Measurements from ENCODE around the gene ATF3.

The ATF3 gene, protein sequence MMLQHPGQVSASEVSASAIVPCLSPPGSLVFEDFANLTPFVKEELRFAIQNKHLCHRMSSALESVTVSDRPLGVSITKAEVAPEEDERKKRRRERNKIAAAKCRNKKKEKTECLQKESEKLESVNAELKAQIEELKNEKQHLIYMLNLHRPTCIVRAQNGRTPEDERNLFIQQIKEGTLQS

DNA sequence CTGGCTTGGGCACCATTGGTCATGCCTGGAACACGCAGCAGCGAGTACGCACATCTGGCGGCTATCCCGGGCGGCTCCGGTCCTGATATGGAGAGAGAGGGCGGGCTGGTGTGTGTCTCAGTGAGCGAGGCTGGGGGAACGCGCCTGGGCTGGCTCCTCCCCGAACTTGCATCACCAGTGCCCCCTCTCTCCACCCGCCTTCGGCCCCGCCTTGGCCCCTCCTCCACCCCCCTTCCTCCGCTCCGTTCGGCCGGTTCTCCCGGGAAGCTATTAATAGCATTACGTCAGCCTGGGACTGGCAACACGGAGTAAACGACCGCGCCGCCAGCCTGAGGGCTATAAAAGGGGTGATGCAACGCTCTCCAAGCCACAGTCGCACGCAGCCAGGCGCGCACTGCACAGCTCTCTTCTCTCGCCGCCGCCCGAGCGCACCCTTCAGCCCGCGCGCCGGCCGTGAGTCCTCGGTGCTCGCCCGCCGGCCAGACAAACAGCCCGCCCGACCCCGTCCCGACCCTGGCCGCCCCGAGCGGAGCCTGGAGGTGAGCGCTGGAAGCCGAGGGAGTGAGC is at the start of gene ATF3:
Gene ATF3, plus strand, starts transcription at position 370 of the 567 bp plus-strand sequence. CDS start 6,261 bp downstream, outside the sequence.
- peak; percentile 99 for DNase-seq (ENCODE audit: low read depth, low spot score)

DNA sequence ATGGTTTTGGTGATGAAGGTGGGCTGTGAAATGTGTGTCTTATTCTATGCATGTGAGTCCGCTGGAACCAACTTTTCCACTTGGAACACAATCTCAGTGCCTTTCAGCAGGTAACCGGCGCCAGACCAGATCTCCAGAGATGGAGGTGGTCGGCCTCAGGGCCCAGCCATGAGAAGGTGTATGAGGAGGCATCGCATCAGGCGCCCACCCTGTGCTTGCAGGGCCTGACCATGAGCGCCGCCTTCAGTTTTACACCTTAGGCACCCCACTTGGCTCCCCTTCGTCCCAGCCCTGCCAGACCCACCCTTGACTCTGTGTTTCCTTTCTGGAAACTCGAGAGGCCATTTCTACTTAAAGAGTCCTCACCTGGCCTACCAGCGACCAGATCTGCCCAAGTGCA is 48.6 kb upstream of the ATF3 start:
- DNase-seq (ENCODE audit: low read depth, low spot score): no peak

GRCh38 chr1:212560933-212561460 is 47.6 kb upstream of the ATF3 start:
- no peak for DNase-seq (ENCODE audit: low read depth, low spot score)

GRCh38 chr1:212561501-212561931 is 47.0 kb upstream of the ATF3 start:
- DNase-seq (ENCODE audit: low read depth, low spot score): no peak

DNA sequence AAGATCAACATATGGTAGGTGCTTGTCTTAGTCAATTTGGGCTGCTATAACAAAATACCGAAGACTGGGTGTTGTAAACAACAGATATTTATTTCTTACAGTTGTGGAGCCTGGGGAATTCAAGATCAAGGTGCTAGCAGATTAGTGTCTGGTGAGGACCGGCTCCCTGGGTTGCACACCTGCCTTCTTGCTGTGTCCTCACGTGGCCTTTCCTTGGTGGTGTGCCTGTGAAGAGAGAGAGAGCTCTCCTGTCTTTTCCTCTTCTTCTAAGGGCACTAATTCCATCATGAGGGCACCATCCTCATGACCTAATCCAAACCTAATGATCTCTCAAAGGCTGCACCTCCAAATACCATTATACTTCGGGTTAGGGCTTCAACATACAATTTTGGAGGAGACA is 45.8 kb upstream of the ATF3 start:
- DNase-seq (ENCODE audit: low read depth, low spot score): no peak

- DNase-seq (ENCODE audit: low read depth, low spot score): no peak
These were observed 43.5 kb upstream of the ATF3 start for GRCh38 chr1:212565079-212565478.

GRCh38 chr1:212565571-212566305 is 42.8 kb upstream of the ATF3 start:
- no peak for DNase-seq (ENCODE audit: low read depth, low spot score)

- DNase-seq (ENCODE audit: low read depth, low spot score): peak; percentile 37
These were observed 41.8 kb upstream of the ATF3 start for GRCh38 chr1:212566522-212567479.

GRCh38 chr1:212567638-212568037 is 40.9 kb upstream of the ATF3 start:
- no peak for DNase-seq (ENCODE audit: low read depth, low spot score)

GRCh38 chr1:212568978-212569537 is 39.5 kb upstream of the ATF3 start:
- no peak for DNase-seq (ENCODE audit: low read depth, low spot score)

GRCh38 chr1:212574732-212575131 is 33.8 kb upstream of the ATF3 start:
- no peak for DNase-seq (ENCODE audit: low read depth, low spot score)

DNA sequence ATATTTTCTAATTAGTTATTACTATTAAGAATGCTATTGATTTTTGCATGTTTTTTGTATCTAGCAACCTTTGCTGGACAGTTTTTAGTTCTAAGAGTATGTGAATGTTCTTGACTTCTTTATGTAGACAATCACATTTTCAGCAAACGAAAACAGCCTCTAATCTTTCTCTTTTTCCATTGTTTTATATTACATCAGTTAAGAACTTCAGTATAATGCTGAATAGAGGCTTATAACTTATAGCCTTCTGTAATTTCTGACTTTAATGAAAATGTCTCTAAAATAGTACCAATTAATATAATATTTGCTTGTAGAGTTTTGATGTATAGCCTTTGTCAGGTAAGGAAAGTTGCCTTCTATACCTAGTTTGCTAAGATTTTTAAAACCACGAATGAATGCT is 33.2 kb upstream of the ATF3 start:
- no peak for DNase-seq (ENCODE audit: low read depth, low spot score)

DNA sequence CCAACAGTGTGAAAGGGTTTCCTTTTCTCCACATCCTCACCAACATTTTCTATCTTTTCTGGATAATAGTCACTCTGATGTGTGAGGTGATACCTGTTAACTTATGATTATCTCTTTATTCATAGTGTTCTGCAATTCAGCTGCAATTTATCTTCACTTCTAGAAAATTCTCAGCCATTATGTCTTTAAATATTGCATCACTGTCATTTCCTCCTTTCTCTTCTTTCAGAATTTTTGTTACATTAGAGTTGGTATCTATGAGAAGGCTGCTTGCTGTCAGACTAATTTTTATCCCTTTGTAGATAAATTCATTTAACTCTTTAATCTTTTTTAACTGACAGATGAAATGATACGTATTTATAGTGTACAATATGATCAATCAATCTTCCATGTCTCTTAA is 30.5 kb upstream of the ATF3 start:
- no peak for DNase-seq (ENCODE audit: low read depth, low spot score)

DNA sequence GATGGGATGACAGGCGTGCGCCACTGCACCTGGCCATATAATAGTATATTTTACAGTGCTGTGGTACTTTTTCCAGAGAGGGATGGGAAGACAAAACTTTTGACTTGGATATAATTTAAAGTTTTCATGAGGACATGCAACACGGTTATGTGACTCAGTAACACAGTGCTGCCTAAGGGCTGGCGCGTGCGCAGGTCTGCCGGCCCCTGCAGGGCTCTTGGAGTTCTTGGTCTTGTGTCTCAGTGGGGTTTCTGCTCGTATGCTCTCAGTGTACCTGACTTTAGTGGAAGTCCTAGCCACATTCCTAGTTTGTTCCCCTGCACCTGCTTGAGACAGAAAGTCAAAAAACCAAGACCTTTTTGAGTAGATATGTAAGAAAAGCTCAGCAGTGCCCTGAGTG is 27.5 kb upstream of the ATF3 start:
- DNase-seq (ENCODE audit: low read depth, low spot score): no peak

GRCh38 chr1:212582291-212582690 is 26.3 kb upstream of the ATF3 start:
- no peak for DNase-seq (ENCODE audit: low read depth, low spot score)

GRCh38 chr1:212582808-212583615 is 25.5 kb upstream of the ATF3 start:
- no peak for DNase-seq (ENCODE audit: low read depth, low spot score)

GRCh38 chr1:212583643-212584042 is 24.9 kb upstream of the ATF3 start:
- DNase-seq (ENCODE audit: low read depth, low spot score): peak; percentile 44

- DNase-seq (ENCODE audit: low read depth, low spot score): no peak
These were observed 24.3 kb upstream of the ATF3 start for GRCh38 chr1:212584092-212584886.

GRCh38 chr1:212585210-212585609 is 23.4 kb upstream of the ATF3 start:
- no peak for DNase-seq (ENCODE audit: low read depth, low spot score)

Data from ELF-1 (cell line).